GM19193 (cell line): ENCODE measurements around the gene JAM2.

Experiments used
- POLR2A ChIP-seq: IDR thresholded peaks from 4 replicates; pipeline ENCODE4 v1.6.1; 2011; ENCODE audit not compliant: insufficient read depth, insufficient read length; ENCODE audit errors: extremely low read depth

JAM2 gene

GRCh38 chr21:25688275-25689155, 49.5 kb downstream of the JAM2 start:
- no peak for TF ChIP-seq POLR2A

DNA sequence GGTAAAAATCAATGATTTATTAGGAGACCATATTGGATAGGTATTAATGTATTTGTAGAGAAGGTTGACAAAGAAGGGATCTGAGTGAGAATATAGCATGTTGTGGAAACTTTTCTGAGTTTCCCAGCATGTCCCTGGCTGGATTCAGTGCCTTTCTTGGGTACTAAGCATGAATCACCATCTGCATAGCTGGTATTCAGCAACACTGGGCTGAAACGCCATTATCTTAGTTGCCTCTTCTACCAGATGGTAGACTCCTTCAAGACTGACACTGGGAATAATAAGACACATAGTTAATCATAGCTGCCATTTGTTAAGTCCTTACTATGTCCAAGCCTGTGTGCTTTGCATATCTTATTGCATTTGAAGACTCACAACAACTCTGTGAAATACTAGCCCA, 50.2 kb downstream of the JAM2 start:
- TF ChIP-seq POLR2A, result no peak

DNA sequence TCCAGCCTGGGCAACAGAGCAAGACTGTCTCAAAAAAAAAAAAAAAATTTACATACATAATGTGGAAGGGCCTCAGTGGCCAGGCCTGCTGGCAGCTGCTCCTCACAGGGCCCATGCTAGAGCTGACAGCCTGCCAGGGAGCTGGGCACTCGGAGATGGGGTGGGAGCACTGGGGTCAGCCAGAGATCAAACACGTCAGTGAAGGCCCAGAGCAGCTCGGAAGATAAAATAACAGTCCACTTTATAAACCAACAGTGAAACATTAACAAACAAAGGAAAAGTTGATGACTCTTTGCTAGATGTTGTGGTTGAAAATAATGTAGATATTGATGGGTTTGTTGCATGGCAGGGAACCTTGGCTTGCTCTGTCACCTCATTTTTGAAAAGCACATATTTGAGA, 52.9 kb downstream of the JAM2 start:
- TF ChIP-seq POLR2A, result no peak

DNA sequence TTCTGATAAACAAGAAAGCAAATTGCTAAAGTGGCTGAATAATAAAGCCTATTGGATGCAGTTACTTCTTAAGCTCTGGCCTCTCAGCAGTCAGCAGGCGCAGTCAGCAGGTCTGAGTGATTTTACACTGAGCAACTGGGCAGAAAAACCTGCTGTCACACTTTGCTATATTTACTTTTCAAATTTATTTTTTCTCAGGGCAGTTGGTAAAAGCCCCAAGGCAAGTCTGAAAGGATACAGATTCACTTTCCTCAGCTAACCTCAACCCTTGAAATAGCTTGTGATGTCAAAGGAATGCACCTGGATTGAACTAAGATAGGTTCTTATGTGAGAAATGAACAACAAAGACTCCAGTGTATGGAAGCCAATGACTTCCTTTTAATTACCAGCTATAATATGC, 61.7 kb downstream of the JAM2 start:
- TF ChIP-seq POLR2A, result no peak

GRCh38 chr21:25701529-25701928, 62.5 kb downstream of the JAM2 start:
- no peak for TF ChIP-seq POLR2A

- TF ChIP-seq POLR2A, result no peak
Measured at GRCh38 chr21:25708467-25709065, 69.5 kb downstream of the JAM2 start.

DNA sequence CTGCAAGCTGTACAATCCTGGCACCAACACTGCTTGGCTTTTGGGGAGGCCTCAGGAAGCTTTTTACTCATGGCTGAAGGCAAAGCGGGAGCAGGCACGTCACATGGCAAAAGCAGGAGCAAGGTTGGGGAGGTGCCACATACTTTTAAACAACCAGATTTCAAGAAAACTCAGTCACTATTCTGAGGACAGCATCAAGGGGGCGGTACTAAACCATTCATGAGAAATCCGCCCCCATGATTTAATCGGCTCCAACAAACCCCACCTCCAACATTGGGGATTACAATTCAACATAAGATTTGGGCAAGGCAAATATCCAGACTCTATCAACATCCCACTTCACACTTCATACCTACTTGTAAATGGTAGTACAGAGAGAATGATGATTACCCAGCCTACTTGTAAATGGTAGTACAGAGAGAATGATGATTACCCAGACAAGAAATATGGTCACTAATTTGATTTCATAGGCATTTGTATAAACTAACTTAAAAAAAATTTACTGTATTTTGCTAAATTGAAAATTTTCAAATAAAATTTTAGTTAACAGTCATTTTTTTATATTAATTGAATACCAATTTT, 70.7 kb downstream of the JAM2 start:
- no peak for TF ChIP-seq POLR2A

GRCh38 chr21:25710550-25710949, 71.5 kb downstream of the JAM2 start:
- no peak for TF ChIP-seq POLR2A

DNA sequence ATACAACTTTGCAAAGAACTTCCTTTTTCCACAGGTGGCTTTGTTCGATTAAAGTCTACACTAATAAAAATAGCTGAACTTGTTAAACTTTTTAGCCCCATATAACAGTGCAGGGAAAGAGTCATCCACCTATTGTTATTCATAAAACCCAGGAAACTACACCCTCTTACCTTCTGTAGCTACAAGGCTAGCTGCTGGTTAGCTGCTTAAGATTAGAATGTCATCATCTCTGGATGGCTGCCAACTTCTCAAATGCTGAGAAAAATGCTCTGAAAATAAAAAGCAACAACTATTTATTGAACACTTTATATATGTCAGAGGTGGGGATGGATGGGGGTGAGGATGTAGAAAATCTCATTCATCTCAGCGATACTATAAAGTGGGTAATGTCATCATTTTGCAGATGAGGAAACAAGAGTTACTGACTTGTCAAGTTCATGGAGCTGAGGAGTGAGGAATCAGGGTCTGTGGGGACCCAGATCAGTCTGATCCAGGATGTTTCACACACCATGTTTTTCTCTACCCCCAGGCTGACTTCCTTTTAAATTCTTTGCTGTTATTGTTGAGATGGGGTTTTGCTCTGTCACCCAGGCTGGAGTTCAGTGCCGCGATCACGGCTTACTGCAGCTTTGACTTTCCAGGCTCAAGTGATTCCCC, 78.6 kb downstream of the JAM2 start:
- TF ChIP-seq POLR2A, result no peak

GRCh38 chr21:25721987-25722386, 82.9 kb downstream of the JAM2 start:
- no peak for TF ChIP-seq POLR2A

- TF ChIP-seq POLR2A, result no peak
Measured at GRCh38 chr21:25722631-25723030, 83.6 kb downstream of the JAM2 start.

DNA sequence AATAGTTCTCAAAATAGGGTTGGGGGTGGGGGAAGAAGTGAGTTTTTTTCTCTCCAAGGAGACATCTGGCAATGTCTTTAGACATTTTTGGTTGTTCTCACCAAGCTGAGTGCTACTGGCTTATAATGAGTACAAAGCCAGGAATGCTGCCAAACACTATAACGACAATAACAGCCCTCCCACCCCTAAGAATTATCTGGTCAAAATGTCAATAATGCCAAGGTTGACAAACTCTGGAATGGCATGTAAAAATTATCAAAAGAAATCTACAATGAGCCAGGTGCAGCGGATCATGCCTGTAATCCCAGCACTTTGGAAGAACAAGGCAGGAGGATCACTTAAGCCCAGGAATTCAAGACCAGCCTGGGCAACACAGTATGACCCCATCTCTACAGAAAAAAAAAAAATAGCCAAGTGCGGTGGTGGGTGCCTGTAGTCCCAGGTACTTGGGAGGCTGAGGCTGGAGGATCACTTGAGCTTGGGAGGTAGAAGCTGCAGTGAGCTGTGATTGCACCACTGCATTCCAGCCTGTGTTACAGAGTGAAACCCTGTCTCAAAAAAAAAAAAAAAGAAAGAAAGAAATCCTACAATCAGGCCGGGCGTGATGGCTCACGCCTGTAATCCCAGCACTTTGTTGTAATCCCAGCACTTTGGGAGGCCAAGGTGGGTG, 93.2 kb downstream of the JAM2 start:
- no peak for TF ChIP-seq POLR2A

GRCh38 chr21:25733859-25734653, 95.0 kb downstream of the JAM2 start:
- TF ChIP-seq POLR2A, result no peak

DNA sequence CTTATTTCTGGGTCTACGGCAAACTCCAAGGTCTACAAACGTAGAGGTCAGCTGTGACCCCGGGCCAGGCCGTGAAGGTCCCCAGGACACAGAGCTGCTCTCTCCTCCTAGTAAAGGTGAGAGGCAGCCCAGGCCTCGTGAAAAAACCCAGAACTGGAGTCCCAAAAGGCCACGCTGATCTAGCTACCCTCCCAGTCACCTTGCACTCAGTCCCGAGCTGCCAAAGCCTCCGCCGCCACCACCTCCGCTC, 95.5 kb downstream of the JAM2 start:
- TF ChIP-seq POLR2A, result peak; percentile 91

- TF ChIP-seq POLR2A, result peak; percentile 41
Measured at GRCh38 chr21:25734904-25735645, 96.0 kb downstream of the JAM2 start, which contains the start of the genes ATP5PF and GABPA. Gene ATP5PF (minus strand): TSS chr21:25734904. CDS start chr21:25729794, 5,110 bp downstream. Gene GABPA (plus strand): TSS chr21:25734972. CDS start chr21:25741599, 6,627 bp downstream.
